ENCODE data around the gene PCDHB11.
"Not testable (repeated sequence)": the region's sequence is repeated elsewhere in the genome, so short reads cannot be mapped to it uniquely, and the experiment has no call there.

The PCDHB11 gene

DNA sequence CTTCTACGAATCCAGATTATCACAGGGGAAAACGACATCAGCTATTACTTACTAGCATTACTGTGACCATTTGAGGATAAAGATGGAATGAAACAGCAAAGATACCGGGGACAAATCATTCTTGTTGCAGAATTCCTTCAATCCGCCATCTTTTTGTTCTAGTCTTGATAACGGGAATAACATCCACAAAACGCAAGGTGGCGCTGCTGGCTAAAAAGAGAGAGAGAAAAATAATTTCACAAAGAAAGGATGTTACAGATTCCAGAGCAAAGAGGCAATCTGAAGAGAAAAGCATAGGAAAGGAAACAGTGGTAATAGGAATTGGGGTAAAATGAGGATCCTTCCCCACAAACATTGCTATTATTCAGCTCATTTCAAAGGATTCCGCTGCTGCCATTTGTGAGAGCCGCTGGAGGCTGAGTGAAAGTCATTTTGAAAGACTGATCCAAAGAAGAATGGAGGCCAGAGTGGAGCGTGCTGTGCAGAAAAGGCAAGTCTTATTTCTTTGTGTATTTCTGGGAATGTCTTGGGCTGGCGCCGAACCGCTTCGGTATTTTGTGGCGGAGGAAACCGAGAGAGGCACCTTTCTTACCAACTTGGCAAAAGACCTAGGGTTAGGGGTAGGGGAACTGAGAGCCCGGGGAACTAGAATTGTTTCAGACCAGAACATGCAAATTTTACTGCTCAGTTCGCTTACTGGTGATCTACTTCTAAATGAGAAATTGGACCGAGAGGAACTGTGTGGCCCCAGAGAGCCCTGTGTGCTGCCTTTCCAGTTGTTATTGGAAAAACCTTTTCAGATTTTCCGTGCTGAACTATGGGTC is 26.8 kb upstream of the PCDHB11 start, which contains the start of gene PCDHB7:
PCDHB7 (plus strand) TSS at position 264 of the 824 bp plus-strand sequence; CDS start at position 456, 192 bp downstream.
- peak; percentile 17 for DNase-seq (ENCODE audit: low read depth)
- H3K4me3 ChIP-seq (ENCODE audit: low read depth, low read length), result no peak within 1 kb of the TSS
- TF ChIP-seq, protein P1, sequence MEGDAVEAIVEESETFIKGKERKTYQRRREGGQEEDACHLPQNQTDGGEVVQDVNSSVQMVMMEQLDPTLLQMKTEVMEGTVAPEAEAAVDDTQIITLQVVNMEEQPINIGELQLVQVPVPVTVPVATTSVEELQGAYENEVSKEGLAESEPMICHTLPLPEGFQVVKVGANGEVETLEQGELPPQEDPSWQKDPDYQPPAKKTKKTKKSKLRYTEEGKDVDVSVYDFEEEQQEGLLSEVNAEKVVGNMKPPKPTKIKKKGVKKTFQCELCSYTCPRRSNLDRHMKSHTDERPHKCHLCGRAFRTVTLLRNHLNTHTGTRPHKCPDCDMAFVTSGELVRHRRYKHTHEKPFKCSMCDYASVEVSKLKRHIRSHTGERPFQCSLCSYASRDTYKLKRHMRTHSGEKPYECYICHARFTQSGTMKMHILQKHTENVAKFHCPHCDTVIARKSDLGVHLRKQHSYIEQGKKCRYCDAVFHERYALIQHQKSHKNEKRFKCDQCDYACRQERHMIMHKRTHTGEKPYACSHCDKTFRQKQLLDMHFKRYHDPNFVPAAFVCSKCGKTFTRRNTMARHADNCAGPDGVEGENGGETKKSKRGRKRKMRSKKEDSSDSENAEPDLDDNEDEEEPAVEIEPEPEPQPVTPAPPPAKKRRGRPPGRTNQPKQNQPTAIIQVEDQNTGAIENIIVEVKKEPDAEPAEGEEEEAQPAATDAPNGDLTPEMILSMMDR (conservative IDR thresholded peaks at IDR 0.05; ENCODE audit: low read depth, low read length), result peak; percentile 44

DNA sequence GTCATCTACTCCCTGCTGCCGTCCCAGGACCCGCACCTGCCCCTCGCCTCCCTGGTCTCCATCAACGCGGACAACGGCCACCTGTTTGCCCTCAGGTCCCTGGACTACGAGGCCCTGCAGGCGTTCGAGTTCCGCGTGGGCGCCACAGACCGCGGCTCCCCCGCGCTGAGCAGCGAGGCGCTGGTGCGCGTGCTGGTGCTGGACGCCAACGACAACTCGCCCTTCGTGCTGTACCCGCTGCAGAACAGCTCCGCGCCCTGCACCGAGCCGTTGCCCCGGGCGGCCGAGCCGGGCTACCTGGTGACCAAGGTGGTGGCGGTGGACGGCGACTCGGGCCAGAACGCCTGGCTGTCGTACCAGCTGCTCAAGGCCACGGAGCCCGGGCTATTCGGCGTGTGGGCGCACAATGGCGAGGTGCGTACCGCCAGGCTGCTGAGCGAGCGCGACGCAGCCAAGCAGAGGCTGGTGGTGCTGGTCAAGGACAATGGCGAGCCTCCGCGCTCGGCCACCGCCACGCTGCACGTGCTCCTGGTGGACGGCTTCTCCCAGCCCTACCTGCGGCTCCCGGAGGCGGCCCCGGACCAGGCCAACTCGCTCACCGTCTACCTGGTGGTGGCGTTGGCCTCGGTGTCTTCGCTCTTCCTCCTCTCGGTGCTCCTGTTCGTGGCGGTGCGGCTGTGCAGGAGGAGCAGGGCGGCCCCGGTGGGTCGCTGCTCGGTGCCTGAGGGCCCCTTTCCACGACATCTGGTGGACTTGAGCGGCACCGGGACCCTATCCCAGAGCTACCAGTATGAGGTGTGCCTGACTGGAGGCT is 24.9 kb upstream of the PCDHB11 start:
- not testable (repeated sequence) for H3K4me3 ChIP-seq (ENCODE audit: low read depth, low read length); DNase-seq (ENCODE audit: low read depth)

GRCh38 chr5:141175933-141176332 is 23.5 kb upstream of the PCDHB11 start:
- TF ChIP-seq, protein P1 (conservative IDR thresholded peaks at IDR 0.05; ENCODE audit: low read depth, low read length), result no peak
- H3K4me3 ChIP-seq (ENCODE audit: low read depth, low read length), result no peak overlapping the region
- no peak for DNase-seq (ENCODE audit: low read depth)

- H3K4me3 ChIP-seq (ENCODE audit: low read depth, low read length); DNase-seq (ENCODE audit: low read depth): not testable (repeated sequence)
Measured at GRCh38 chr5:141177577-141178191, 21.7 kb upstream of the PCDHB11 start, which contains the start of gene PCDHB8. Gene PCDHB8, plus strand, starts transcription at chr5:141177790. Its CDS starts 245 bp downstream, at chr5:141178035.

GRCh38 chr5:141179371-141179770 is 20.1 kb upstream of the PCDHB11 start:
- not testable (repeated sequence) for H3K4me3 ChIP-seq (ENCODE audit: low read depth, low read length); DNase-seq (ENCODE audit: low read depth)

DNA sequence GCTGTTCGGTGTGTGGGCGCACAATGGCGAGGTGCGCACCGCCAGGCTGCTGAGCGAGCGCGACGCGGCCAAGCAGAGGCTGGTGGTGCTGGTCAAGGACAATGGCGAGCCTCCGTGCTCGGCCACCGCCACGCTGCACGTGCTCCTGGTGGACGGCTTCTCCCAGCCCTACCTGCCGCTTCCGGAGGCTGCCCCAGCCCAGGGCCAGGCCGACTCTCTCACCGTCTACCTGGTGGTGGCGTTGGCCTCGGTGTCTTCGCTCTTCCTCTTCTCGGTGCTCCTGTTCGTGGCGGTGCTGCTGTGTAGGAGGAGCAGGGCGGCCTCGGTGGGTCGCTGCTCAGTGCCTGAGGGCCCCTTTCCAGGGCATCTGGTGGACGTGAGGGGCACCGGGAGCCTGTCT is 19.6 kb upstream of the PCDHB11 start:
- not testable (repeated sequence) for DNase-seq (ENCODE audit: low read depth); H3K4me3 ChIP-seq (ENCODE audit: low read depth, low read length)

DNA sequence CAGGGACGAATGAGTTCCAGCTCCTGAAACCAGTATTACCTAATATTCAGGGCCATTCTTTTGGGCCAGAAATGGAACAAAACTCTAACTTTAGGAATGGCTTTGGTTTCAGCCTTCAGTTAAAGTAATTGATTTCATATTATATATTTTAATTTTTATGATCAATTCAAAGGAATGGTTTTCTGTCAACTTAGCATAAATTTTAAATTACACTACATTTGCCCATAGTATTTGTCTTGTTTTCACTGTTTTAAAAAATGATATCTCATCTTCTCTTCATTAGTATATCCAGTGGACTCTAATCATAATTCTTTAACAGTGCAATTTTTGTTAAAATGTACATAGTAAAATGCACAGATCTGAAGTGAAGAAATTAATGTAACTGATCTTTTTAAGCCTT is 19.1 kb upstream of the PCDHB11 start:
- TF ChIP-seq, protein P1 (conservative IDR thresholded peaks at IDR 0.05; ENCODE audit: low read depth, low read length), result no peak
- DNase-seq (ENCODE audit: low read depth), result no peak
- H3K4me3 ChIP-seq (ENCODE audit: low read depth, low read length), result no peak overlapping the region

- peak; percentile 4 for DNase-seq (ENCODE audit: low read depth)
- H3K4me3 ChIP-seq (ENCODE audit: low read depth, low read length), result no peak within 1 kb of the TSS
- TF ChIP-seq, protein P1 (conservative IDR thresholded peaks at IDR 0.05; ENCODE audit: low read depth, low read length), result peak; percentile 20
Measured at GRCh38 chr5:141182248-141182647, 17.2 kb upstream of the PCDHB11 start, which contains the start of gene PCDHB16. Gene PCDHB16, plus strand, starts transcription at chr5:141182387. Its CDS starts 173 bp downstream, at chr5:141182560.

GRCh38 chr5:141184117-141184855 is 15.1 kb upstream of the PCDHB11 start:
- DNase-seq (ENCODE audit: low read depth), result not testable (repeated sequence)

More at GRCh38 chr5:141184117-141184855, 15.1 kb upstream of the PCDHB11 start:
- not testable (repeated sequence) for H3K4me3 ChIP-seq (ENCODE audit: low read depth, low read length)

All from choroid plexus epithelial cell (primary cell).